ENCODE data around the gene PHTF2. TPM values are rescaled to one million over a fixed set of nuclear protein-coding genes. Genes with fewer than 3 reads are reported as not detected.

PHTF2 gene
- total RNA-seq, 4 donors from 2014 or later: 15.1 to 28.8 (median 20.1) TPM

- H3K27me3 ChIP-seq: no peaks in the 10 kb centered on the region
- H3K4me1 ChIP-seq: no peaks in the 10 kb centered on the region
- TF ChIP-seq POLR2AphosphoS5 (IDR thresholded peaks at IDR 0.05): no peak
- TF ChIP-seq POLR2A (IDR thresholded peaks at IDR 0.05): no peak
- no peak for TF ChIP-seq EP300 (IDR thresholded peaks at IDR 0.05)
- no peak for TF ChIP-seq CTCF (IDR thresholded peaks at IDR 0.05)
- no peak overlapping the region for H3K27ac ChIP-seq
- H3K4me3 ChIP-seq: no peak overlapping the region
- ATAC-seq: no peak
- H3K9me3 ChIP-seq: no peaks in the 10 kb centered on the region
- WGBS, 2 donors (ENCODE audit: low coverage in 1 of 2): 63 to 68% methylated on average over 2 of the region's 2 CpGs
- peaks cover 0 to 25% of the 10 kb centered on the region in 2 donors for H3K36me3 ChIP-seq
Measured at GRCh38 chr7:77923419-77923818, 124.8 kb downstream of the PHTF2 start.

- Histone ChIP-seq H3K9me3 (no peaks in the 10 kb centered on the region), H3K27me3 (no peaks in the 10 kb centered on the region), H3K4me3 (no peak overlapping the region), H3K27ac (no peak overlapping the region), H3K36me3 (peaks cover 0 to 21% of the 10 kb centered on the region in 2 donors), H3K4me1 (no peaks in the 10 kb centered on the region)
- no peak for ATAC-seq
- TF ChIP-seq POLR2A (IDR thresholded peaks at IDR 0.05): no peak
- WGBS, 2 donors (ENCODE audit: low coverage in 1 of 2): 75% methylated on average over 2 of the region's 2 CpGs
Measured at GRCh38 chr7:77930496-77930895, 131.9 kb downstream of the PHTF2 start.

GRCh38 chr7:77931841-77932240 is 133.3 kb downstream of the PHTF2 start:
- Histone ChIP-seq H3K27ac (no peak overlapping the region), H3K27me3 (no peaks in the 10 kb centered on the region), H3K9me3 (no peaks in the 10 kb centered on the region), H3K4me3 (no peak overlapping the region), H3K36me3 (peaks cover 0 to 21% of the 10 kb centered on the region in 2 donors), H3K4me1 (no peaks in the 10 kb centered on the region)
- TF ChIP-seq EP300 (IDR thresholded peaks at IDR 0.05) (no peak), POLR2A (IDR thresholded peaks at IDR 0.05) (no peak), POLR2AphosphoS5 (IDR thresholded peaks at IDR 0.05) (no peak), CTCF (IDR thresholded peaks at IDR 0.05) (no peak)
- no peak for ATAC-seq
- 58 to 72% methylated on average over 4 to 5 of the region's 5 CpGs for WGBS, 2 donors (ENCODE audit: low coverage in 1 of 2)

- Histone ChIP-seq H3K27ac (no peak overlapping the region), H3K27me3 (no peaks in the 10 kb centered on the region), H3K36me3 (peaks cover 0 to 13% of the 10 kb centered on the region in 2 donors), H3K9me3 (no peaks in the 10 kb centered on the region), H3K4me1 (no peaks in the 10 kb centered on the region), H3K4me3 (no peak overlapping the region)
- 67 to 80% methylated on average over 2 to 3 of the region's 3 CpGs for WGBS, 2 donors (ENCODE audit: low coverage in 1 of 2)
- ATAC-seq: no peak
- no peak for TF ChIP-seq CTCF (IDR thresholded peaks at IDR 0.05)
- TF ChIP-seq POLR2A (IDR thresholded peaks at IDR 0.05): no peak
- no peak for TF ChIP-seq POLR2AphosphoS5 (IDR thresholded peaks at IDR 0.05)
- TF ChIP-seq EP300 (IDR thresholded peaks at IDR 0.05): no peak
Measured at GRCh38 chr7:77933394-77933793, 134.8 kb downstream of the PHTF2 start.

- WGBS, 2 donors (ENCODE audit: low coverage in 1 of 2): 73 to 86% methylated on average over 1 of the region's 1 CpG
- TF ChIP-seq POLR2A (IDR thresholded peaks at IDR 0.05) (no peak), EP300 (IDR thresholded peaks at IDR 0.05) (no peak), CTCF (IDR thresholded peaks at IDR 0.05) (peak in 2 of 4 experiments; percentile 10 to 13), POLR2AphosphoS5 (IDR thresholded peaks at IDR 0.05) (no peak)
- no peak for ATAC-seq
Measured at GRCh38 chr7:77935652-77936348, 137.2 kb downstream of the PHTF2 start.

More at GRCh38 chr7:77935652-77936348, 137.2 kb downstream of the PHTF2 start:
- Histone ChIP-seq H3K27ac (no peak overlapping the region), H3K9me3 (no peaks in the 10 kb centered on the region), H3K4me1 (no peaks in the 10 kb centered on the region), H3K4me3 (no peak overlapping the region), H3K36me3 (no peaks in the 10 kb centered on the region), H3K27me3 (no peaks in the 10 kb centered on the region)
